HG03103 (cell line): ENCODE measurements around the gene CYBA.
"Not testable (repeated sequence)": the region's sequence is repeated elsewhere in the genome, so short reads cannot be mapped to it uniquely, and the experiment has no call there.

Experiments used
- ATAC-seq: cut with Tn5 transposase; IDR thresholded peaks from one replicate; pipeline ENCODE4 v1.9.1; 2021; ENCODE audit warnings: low read depth; ENCODE audit not compliant: unreplicated experiment

CYBA gene

DNA sequence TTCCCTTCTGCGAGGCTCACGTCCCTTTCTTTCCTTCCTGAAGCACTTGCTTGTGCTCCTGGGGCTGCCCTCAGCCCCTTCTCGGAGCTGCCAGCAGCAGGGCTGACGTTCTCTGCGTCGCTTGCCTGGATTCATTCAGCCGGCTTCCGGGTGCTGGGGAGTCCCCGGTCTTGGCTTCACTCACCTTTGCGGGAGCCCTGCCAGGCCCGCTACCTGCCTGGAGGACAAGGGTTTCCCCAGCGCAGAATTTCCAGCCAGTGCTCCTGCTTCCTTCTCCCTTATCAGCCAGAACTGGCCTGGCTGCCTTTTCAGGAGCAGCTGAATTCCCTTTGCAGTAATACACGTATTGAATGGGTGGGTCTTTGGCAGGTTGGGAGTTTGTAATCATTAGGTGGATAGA, 34.5 kb downstream of the CYBA start:
- ATAC-seq, result no peak

DNA sequence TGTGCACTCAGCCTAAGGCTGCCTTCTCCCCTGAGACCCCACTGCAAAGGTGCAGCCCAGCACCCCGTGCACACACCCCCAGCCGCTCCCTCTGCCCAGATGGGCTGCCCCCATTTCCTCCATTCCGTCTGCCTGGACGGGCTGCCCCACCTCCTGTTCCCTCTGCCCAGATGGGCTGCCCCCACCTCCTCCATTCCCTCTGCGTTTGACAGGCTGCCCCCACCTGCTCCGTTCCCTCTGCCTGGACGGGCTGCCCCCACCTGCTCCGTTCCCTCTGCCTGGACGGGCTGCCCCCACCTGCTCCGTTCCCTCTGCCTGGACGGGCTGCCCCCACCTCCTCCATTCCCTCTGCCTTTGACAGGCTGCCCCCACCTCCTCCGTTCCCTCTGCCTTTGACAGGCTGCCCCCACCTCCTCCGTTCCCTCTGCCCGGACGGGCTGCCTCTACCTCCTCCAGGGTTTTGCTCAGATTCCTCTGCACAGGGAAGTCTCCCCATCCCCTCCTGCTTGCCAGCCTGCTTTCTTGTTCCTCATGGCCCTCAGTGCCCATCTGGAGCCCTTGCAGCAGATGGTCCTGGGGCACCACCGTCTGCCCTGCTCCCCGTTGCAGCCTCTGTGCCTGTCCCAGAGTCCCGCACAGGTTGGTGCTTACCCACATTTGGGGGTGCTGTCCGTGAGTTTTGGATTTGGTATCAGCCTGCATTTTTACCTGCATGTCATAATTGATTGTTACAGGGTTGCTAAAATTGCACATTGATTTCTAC, 35.9 kb downstream of the CYBA start:
- no peak for ATAC-seq

DNA sequence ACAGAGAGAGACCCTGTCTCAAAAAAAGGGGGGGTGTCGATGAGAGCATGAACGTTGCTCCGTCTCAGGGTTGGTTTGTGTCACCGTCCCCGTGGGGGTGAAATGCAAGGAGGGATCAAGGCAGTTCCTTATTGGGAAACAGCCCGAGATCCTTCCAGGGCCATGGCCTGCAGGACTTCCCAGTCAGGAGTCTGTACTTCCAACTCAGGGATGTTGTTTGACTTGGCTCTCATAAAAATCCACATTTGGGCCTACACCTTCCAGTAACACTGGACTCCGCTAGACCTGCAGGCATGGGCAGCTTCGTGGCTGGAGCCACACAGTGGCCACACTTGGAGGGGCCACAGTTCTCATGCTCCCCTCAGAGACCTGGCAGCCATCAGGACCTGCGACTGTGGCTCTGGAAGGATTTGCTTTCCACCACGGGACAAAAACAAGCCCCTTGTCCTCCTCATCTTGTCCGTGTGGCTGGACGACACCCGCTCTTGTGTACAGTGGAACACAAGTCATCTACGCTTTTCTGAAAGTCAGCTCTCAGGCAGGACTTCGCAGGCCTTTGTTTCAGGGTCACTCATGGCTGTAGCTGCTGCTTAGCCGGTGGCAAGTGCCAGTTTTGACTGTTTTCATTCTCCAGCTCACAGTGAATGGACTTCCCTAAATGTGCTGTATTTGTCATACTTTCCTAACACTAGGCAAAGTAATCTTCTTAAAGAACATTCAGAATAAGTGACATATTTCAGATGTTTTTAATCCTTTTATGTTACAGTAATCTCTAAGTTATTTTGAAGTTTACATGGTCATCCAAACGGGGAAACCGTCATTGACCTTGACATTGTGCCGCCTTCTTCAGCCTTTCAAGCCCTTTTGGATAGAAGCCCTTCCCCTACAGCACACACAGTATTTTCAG, 36.7 kb downstream of the CYBA start:
- no peak for ATAC-seq

DNA sequence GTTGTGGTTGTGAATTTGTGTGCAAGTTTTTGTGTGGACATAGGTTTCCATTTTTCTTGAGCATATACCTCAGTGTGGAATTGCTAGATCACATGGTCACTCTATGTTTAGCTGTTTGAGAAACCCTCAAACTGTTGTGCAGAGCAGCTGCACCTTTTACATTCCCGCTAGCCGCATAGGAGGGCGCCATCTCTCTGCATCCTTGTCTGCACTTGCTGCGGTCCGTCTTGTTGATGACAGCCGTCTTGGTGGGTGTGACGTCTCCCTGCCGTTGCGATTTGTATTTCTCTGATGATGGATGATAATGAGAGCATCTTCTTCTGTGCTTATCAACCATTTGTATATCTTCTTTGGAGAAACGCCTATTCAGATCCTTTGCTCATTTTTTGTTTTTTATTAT, 37.6 kb downstream of the CYBA start:
- ATAC-seq, result no peak

DNA sequence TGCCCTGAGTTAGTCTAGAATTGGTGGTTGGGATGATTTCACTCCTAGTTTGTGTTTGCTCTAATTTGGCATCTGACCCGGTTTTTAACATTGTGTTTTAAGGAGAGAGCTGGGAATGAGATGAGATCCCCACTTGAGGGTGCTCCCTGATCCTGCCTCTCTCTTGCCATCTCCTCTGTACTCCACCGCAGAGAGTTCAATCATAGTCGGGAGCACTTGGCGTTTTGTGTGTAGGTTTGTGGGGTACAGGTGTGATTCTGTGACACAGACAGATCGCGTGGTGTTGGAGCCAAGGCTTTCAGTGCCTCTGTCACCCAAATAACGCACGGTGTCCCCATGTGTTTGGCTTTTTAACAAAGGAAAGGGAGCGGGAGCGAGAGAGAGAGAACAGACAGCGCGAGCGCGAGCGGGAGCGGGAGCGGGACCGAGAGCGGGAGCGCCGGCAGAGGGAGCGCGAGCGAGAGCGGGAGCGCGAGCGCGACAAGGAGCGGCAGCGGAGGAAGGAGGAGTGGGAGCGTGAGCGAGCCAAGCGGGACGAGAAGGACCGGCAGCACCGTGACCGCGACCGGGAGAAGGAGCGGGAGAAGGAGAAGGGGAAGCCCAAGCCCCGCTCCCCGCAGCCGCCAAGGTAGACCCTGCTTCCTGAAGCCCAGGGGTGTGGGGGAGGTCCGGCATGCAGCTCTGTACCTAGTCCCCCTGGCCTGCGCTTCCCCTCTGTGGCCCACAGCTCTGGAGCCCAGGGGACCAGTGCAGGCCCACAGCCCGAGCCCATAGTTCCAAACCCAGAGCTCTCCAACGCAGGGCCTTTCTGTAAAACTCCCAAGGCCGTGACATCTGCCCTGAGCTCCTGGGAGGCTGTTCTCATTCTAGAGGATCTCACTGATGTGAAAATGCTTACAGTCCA, 39.7 kb downstream of the CYBA start:
- no peak for ATAC-seq

DNA sequence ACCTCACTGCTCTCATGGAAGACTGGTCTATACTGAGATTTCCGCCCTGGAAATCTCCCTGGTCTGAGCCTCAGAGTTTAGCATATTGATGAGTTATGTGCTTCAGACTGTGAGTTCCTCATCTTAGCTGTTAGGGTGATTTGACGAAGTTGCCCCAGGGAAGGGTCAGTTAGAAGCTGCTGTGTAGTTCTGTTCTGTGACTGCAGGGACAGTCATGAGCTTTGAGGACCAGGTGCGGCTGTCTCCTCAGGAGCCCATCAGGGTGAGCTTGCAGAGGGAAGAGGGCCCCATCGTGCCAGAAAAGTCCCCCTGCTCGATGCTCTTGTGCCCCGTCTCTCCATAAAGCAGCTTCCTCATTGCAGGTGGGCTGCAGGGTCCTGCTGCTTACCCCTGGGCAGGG, 40.8 kb downstream of the CYBA start:
- ATAC-seq, result no peak

DNA sequence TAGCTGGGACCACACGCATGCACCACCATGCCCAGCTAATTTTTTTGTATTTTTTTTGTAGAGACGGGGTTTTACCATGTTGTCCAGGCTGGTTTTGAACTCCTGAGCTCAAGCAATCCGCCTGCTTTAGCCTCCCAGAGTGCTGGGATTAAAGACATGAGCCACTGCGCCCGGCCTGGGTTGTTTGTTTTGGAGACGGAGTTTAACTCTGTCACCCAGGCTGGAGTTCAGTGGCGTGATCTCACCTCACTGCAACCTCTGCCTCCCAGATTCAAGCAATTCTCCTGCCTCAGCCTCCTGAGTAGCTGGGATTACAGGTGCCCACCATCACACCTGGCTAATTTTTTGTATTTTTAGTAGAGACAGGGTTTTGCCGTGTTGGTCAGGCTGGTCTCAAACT, 41.4 kb downstream of the CYBA start:
- not testable (repeated sequence) for ATAC-seq

DNA sequence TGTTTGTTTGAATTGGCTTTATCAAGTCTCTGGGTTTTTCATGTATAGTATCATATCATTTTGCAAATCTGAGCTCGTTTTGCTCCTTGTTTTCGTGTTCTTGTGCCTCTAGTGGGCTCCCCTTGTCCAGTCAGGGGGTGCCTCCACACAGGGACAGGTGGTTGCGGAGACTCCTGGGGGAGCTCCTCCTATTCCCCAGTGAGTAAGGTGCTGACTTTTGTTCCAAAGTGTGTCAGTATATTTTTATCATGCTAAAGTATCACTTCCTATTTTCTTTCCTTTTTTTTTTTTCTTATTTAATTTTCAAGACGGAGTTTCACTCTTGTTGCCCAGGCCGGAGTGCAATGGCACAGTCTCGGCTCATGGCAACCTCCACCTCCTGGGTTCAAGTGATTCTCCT, 42.8 kb downstream of the CYBA start:
- no peak for ATAC-seq

DNA sequence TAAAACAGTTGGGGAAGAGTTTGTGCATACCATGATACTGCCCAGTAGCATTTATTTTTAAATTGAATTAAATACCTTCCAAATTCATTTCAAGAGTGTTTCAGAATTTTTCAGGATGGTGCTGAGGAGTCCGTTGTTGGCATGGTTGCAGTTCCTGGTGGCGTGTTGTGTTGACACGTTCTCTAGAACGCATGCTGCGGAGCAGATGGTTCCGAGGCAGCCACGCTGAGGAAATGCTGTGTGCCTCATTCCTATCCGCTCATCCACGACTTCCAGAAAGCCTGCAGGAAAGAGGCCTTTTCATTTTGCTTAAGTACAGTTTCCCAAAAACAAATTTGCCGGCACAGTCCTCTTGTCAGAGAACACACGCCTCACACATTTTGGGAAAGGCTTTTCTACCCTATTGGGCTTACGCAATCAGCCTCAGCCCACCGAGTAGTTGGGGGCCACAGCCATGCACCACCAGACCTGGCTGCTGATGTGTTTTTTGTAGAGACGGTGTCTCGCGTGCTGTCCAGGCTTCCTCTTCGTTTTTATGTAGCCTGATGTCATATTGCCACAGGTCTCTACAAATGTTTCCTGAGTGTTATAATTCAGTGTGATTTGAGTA, 44.6 kb downstream of the CYBA start:
- ATAC-seq, result no peak

DNA sequence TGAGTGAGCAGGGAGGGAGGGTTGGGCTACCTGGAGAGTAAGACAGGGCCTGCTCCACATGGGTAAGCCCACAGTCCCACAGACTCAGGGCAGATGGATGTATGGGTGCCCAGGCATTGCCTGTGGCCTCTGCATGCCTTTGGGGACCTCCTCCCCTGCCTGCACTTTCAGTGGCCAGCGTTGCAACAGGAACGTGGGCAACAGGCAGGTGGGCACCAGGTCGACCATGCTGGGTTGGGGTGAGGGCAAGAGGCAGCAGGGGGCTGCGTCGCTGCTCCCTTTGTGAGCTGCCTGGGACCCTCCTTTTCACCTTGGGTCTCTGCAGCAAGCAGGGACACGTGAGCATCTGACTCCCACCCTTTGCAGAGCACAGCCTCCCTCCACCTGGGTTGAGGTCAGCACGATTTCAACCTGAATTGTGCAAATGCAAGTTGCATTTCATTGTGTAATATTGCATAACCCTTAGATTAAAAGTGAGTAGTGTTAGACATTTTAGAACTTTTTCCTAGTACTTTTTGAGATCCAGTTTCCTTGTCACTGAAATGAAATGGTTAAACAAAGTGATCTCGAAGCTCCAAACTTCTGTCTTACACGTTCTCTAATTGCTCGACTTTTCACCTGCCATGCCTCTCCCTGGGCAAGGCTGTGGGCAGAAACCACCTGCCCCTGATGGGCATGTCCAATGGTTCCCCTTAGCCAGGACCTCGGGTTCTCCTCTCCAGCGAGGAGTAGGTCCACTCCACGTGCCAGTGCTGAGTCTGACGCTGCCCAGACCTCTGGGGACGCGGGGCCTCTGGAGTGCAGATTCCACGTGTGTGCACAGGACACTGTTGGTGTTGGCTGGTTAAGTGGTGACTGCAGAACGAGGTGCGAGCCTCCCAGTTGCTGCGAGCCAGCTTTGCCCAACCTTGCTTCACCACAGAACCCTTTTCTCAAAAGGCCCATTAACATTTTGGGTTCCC, 45.4 kb downstream of the CYBA start:
- no peak for ATAC-seq

DNA sequence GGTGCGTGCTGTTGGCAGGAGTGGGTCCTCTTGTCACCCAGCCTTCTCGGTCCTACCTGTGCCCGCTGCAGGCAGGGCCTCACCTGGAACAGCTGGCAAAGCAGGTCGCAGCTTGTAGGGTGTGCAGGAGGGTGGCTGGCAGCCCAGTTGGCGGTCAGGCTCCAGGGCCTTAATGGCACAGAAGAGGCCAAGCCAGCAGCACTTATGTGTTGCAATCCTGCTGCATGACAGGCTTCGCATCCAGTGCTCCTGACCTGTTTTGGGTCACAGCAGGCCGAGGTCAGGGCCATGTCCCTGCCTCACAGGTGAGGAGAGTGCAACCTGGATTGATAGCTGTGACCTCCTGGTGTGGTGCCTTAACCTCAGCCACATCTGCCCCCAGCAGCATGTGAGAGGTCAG, 48.8 kb downstream of the CYBA start:
- ATAC-seq, result no peak

DNA sequence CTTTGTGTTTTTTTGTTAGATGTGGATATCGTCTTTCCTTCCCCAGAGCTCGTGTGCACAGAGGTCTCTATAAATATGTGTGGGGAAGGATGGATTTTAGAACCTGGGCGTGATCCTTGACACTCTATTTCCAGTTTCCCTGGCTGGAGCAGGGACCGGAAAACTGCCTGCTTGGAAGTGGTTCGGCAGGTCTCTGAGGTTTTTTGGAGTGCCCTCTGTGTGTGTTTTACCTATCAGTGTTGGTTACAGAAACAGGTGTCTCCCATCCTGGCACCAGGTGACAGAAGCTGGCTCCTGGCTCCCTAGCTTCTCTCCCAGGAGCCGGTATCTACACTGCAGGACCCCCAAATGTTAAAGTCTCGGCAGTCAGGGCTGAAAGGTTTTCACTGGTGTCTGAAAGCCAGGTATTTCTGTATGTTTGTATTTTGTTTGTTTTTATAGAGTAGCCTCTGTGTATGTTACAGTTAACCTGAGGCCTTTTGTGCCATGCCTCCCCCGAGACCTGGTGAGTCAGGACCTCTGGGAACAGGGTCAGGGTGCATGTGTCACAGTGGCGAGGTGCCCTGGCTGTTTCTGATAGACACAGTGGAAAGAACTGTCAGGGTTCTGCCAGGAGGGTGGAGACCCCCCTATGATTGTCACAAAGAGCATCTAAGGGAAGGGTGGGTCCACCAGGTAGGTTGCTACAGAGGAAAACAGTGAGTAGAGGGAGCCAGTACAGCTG, 49.4 kb downstream of the CYBA start:
- no peak for ATAC-seq

DNA sequence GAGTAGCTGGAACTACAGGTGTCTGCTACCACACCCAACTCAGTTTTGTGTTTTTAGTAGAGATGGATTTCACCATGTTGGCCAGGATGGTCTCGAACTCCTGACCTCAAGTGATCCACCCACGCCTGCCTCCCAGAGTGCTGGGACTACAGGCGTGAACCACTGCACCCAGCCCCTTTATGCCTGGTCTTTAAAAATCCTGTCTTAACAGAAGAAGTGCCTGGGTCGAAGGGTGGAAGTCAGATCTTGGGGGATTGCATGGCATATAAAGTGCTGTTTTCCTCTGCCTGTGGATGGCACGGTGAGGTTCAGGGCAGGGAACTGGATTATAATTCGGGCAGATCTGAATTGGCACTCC, 50.3 kb downstream of the CYBA start:
- ATAC-seq, result no peak

DNA sequence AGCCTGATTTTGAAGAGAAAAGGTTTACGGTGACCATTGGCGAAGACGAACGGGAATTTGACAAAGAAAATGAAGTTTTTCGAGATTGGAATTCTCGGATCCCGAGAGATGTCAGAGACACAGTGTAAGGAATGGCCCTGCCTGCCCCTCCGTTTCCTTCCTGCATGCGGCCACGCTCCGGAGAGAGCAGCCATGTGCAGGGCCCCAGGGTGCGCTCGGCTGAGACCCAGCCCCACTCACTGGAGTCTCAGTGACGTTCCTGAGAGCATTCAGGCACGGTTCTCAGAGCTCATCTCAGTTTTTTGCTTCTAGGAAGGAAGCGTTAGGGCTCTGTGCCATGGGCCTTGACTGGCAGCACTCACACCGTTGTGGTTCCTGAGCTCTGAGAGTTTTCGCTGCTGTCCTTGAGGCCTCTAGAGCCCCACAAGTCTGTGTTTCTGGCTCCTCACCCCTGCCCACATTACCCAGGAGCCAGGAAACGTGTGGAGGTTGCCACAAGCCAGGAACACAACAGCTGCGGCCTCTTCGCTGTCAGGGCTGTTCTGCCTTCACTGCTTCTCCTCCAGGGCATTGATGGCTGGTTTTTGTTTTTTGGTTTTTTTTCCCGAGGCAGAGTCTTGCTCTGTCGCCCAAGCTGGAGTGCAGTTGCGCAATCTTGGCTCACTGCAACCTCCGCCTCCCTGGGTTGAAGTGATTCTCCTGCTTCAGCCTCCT, 50.9 kb downstream of the CYBA start:
- no peak for ATAC-seq

DNA sequence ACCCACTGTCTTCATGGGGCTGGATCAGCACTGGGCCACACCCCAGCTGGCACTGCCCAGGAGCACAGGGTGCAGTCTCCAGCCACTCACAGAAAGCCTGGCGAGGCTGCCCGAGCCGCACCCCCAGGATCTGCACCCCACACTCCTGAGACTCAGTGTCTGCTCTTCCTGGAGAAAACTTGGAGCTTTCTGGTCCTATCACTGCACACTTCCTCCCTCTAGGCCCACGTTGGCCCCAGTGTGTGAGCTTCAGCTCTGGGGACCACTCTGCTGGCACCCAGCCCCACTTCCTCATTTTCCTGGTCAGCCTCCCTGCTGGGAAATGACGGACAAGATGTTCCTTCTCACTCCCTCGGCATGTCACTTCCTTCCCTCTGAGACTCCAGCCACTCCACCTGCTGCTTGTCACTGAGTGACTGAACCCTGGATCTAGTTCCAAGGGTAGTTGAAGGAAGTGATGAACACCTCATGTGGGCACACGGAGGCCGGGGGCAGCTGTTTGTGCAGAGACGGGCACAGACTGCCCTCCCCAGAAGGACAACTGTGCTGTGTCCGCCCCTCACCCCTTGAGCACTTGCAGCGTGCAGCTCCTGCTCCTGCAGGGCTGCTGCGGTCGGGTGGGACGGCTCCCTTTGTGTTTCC, 51.6 kb downstream of the CYBA start:
- no peak for ATAC-seq

DNA sequence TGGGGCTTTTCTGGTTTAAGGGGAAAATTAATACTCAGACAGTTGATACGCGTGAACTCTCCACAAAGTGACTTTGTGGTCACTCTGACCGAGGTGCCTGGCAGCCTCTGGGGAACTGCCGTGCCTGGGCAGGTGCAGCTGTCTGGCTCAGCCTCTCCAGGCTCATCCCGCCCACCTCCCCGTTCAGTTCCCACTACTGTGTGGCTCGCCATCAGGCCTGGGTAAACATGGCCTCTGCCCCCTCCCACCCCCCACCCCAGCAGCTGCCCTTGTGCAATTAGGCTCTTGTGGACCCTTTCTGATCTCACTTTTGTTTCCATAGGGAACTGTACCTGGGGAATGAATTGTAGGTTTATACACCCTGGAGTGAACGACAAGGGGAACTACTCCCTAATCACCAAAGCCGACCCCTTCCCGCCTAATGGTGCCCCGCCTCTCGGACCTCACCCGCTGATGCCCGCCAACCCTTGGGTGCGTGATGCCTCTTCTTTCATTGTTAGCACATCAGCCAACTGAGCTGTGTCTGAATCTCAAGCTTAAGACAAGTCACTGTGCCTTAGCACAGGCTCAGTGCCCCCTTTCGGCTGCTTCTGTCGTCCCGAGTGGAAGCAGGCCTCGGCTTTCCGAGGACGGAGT, 52.9 kb downstream of the CYBA start:
- no peak for ATAC-seq

DNA sequence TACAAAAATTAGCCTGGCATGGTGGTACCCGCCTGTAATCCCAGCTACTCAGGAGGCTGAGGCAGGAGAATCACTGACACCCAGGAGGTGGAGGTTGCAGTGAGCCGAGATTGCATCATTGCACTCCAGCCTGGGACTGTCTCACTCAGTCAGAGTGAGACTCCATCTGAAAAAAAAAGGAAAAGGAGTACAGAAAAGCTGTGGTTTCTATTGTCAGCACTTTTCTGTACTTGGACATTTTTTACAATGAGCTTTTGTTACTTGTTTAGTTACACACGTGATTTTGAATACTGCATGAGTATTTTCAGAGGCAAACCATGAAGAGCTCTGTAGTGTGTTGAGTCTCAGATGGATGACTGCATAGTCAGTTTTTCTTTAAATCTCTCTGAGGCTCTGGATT, 54.4 kb downstream of the CYBA start:
- ATAC-seq, result no peak
